Tibial artery (tissue), 4 donors: ENCODE results near the gene NSD1.

Experiments used
- DNase-seq, 2 donors: peaks; one replicate each; pipeline ENCODE4 v3.0.0-alpha.2; 2019
- H3K27ac ChIP-seq, 2 donors: fragments of 200-600 bp; sonication (generic) in 1 of 2; 1 replicate in 1 of 2; 2 replicates in 1 of 2; pipeline ENCODE4 v1.5.1; 2018 to 2019; ENCODE audit warnings: mild to moderate bottlenecking in 1 of 2
- H3K27me3 ChIP-seq, 2 donors: fragments of 200-600 bp; sonication (generic) in 1 of 2; one replicate each; pipeline versions ENCODE4 v1.5.1 to v1.6.0; 2016 to 2019
- H3K36me3 ChIP-seq, 3 donors: fragments of 200-600 bp; sonication (generic) in 2 of 3; one replicate each; pipeline ENCODE4 v1.5.1; 2016 to 2019; ENCODE audit warnings: mild to moderate bottlenecking in 2 of 3
- H3K4me1 ChIP-seq, 4 donors: fragments of 200-600 bp; sonication (generic) in 2 of 4; 1 replicate in 3 of 4; 2 replicates in 1 of 4; pipeline ENCODE4 v1.5.1; 2016 to 2019
- H3K4me3 ChIP-seq, 2 donors: fragments of 200-600 bp; sonication (generic) in 1 of 2; 1 replicate in 1 of 2; 2 replicates in 1 of 2; pipeline ENCODE4 v1.5.1; 2018 to 2019; ENCODE audit warnings: mild to moderate bottlenecking in 2 of 2
- H3K9me3 ChIP-seq, 3 donors: fragments of 200-600 bp; sonication (generic) in 1 of 3; one replicate each; pipeline ENCODE4 v1.5.1; 2016 to 2019
- CTCF ChIP-seq, 2 experiments: fragments of 200-600 bp in 1 of 2; fragments of 450-650 bp in 1 of 2; IDR thresholded peaks; one replicate each; pipeline ENCODE4 v1.5.1; 2017 to 2019; ENCODE audit warnings: antibody characterized with exemption in 2 of 2, mild to moderate bottlenecking in 1 of 2, moderate library complexity in 1 of 2
- intact Hi-C: fragments of 100-400 bp; cut with DNase I; formaldehyde crosslinking; loops from one replicate; pipeline ENCODE4 v1.15.0; 2023; ENCODE audit warnings: low total_unique reads

The NSD1 gene

GRCh38 chr5:177296581-177296980, 163.0 kb downstream of the NSD1 start:
- no peak for TF ChIP-seq CTCF (IDR thresholded peaks at IDR 0.05)
- H3K4me1 ChIP-seq: peaks cover 0 to 28% (median 9%) of the 10 kb centered on the region in 4 donors
- no peaks in the 10 kb centered on the region for H3K27me3 ChIP-seq
- H3K9me3 ChIP-seq: no peaks in the 10 kb centered on the region
- no peak overlapping the region for H3K4me3 ChIP-seq
- intact Hi-C loops: no loop called here
- H3K36me3 ChIP-seq: peaks cover 37 to 57% (median 51%) of the 10 kb centered on the region in 3 donors
- no peak overlapping the region for H3K27ac ChIP-seq
- no peak for DNase-seq

DNA sequence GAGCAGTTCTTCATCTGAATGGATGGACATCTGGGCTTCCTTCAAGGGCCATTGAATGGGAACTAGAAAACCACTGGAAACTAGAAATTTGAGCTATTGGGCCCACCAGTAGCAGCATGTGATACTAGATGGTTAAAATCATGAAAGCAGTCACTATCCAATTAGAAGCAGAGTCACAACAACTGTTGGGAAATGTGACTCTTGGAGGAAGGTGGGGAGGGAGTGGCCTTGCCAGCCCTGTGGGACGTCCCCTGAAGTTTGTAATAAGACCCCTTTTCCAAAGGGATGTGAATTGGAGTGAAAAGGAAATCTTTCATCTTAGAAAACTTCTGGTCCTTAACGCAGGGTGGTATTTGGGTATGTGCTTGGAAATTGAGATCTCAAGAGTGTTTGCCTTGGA, 164.3 kb downstream of the NSD1 start:
- intact Hi-C loops: no loop called here

DNA sequence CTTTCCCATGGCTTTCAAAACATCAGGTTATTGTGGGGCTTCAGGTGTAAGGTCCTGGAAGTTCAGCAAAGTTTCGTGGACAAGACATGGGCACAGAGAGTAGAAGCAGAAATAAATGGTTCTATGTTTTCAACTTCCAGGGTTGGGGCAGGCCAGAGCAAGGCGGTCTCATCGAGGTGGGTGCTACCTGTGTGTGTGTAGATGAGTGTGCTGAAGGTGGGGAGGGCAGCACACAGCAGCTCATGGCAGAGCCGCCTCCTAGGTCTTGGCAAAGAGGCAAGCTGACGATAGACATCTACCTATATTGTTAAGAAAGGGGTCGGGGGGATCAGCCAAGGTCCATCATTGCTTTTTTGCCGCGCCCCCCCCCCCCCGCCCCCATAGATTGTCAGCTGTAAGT, 166.1 kb downstream of the NSD1 start:
- H3K4me3 ChIP-seq: no peak overlapping the region
- intact Hi-C loops: loop anchor here (10.0 kb wide), 1 partner anchor 185 kb away; no protein-coding TSS in a partner anchor
- peaks cover 7 to 26% (median 20%) of the 10 kb centered on the region in 3 donors for H3K36me3 ChIP-seq
- DNase-seq: no peak
- no peak for TF ChIP-seq CTCF (IDR thresholded peaks at IDR 0.05)
- no peaks in the 10 kb centered on the region for H3K27me3 ChIP-seq
- H3K9me3 ChIP-seq: no peaks in the 10 kb centered on the region
- H3K27ac ChIP-seq: peak overlapping the region; percentile 25 to 26
- H3K4me1 ChIP-seq: peaks cover 0 to 48% (median 29%) of the 10 kb centered on the region in 4 donors

More for the DNA sequence above, 164.3 kb downstream of the NSD1 start:
- no peaks in the 10 kb centered on the region for H3K27me3 ChIP-seq
- no peak overlapping the region for H3K4me3 ChIP-seq
- DNase-seq: no peak
- peaks cover 24 to 44% (median 38%) of the 10 kb centered on the region in 3 donors for H3K36me3 ChIP-seq
- H3K9me3 ChIP-seq: no peaks in the 10 kb centered on the region
- no peak overlapping the region for H3K27ac ChIP-seq
- TF ChIP-seq CTCF (IDR thresholded peaks at IDR 0.05): no peak
- H3K4me1 ChIP-seq: peaks cover 0 to 41% (median 22%) of the 10 kb centered on the region in 4 donors

DNA sequence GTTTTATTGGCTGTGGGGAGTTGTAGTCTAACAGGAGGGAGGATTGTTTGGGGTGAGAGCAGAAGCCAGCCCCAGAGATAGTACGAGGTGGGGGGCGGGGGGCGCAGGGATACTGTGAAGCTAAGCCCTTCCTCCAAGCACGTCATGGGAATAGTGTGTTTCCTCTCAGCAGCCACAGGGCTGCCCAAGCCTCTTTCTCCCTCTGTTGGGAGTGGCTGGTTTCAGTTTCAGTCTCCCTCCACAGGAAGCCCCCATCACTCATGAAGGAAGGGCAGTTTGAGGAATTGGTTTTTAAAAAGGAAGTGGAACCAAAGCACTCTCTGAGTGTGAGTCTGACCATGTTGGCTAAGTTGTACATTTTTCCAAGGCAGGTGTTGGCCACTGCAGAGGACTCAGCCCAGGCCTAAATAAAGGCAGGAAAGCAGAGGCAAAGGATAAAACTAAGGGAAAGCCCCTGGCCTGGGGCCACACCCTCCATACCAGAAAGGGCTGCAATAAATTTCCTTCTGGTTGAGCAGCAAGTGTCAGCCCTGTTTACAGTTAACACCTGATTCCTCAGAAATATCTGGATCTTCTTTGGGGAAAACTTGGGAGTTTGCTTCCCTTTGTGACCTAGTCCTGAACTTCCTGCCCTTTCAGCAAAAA, 166.8 kb downstream of the NSD1 start:
- H3K27me3 ChIP-seq: no peaks in the 10 kb centered on the region
- no peak for TF ChIP-seq CTCF (IDR thresholded peaks at IDR 0.05)
- H3K4me1 ChIP-seq: peaks cover 0 to 54% (median 33%) of the 10 kb centered on the region in 4 donors
- DNase-seq: peak; percentile 62 to 72
- peaks cover under 1 to 21% (median 14%) of the 10 kb centered on the region in 3 donors for H3K36me3 ChIP-seq
- H3K4me3 ChIP-seq: no peak overlapping the region
- intact Hi-C loops: loop anchor here (10.0 kb wide), 1 partner anchor 186 kb away; no protein-coding TSS in a partner anchor
- H3K27ac ChIP-seq: peak overlapping the region; percentile 25 to 26
- no peaks in the 10 kb centered on the region for H3K9me3 ChIP-seq

DNA sequence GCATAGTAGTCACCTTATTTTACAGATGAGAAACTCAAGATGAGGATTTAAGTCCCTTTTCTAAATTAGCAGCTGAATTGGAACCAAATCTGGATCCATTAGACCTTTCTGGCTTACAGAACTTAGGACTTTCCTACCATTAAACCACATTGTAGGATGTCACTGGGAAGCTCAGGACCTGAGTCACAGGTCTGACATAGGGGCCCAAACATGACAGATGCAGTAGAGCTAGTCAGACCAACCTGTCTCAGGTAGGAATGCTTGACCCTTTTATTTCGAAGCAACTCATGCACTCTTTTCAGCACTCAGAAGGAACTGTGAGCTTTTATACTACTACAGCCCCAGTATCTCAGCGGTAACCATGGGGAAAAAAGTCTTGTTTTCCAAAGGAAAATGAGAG, 167.4 kb downstream of the NSD1 start:
- no peak for TF ChIP-seq CTCF (IDR thresholded peaks at IDR 0.05)
- DNase-seq: peak in 1 of 2 donors; percentile 4
- H3K36me3 ChIP-seq: peaks cover 0 to 21% (median 14%) of the 10 kb centered on the region in 3 donors
- H3K9me3 ChIP-seq: no peaks in the 10 kb centered on the region
- peak overlapping the region in 1 of 2 donors; percentile 26 for H3K27ac ChIP-seq
- intact Hi-C loops: loop anchor here (10.0 kb wide), 1 partner anchor 186 kb away; no protein-coding TSS in a partner anchor
- no peak overlapping the region for H3K4me3 ChIP-seq
- H3K4me1 ChIP-seq: peaks cover 0 to 59% (median 33%) of the 10 kb centered on the region in 4 donors
- no peaks in the 10 kb centered on the region for H3K27me3 ChIP-seq
